Endothelial cell of umbilical vein (primary cell): ENCODE data around the gene MISP3. TPM values are rescaled to one million over a fixed set of nuclear protein-coding genes. Genes with fewer than 3 reads are reported as not detected.
"Not testable (repeated sequence)": the region's sequence is repeated elsewhere in the genome, so short reads cannot be mapped to it uniquely, and the experiment has no call there.

Source experiments
- BruUV-seq: library from RNA; stranded (reverse); fragments of 400-500 nt; replicated peaks from 2 replicates; lab custom pipeline; 2021; lab: Mats Ljungman, UMichigan
- CTCF ChIA-PET: fragments of 300-600, 350-600 bp; sonication (Branson Sonifier 250); formaldehyde crosslinking; loops from one replicate; lab custom pipeline; 2021; ENCODE audit warnings: antibody characterized with exemption, inconsistent platforms; lab: Charles Lee
- POLR2A ChIA-PET: fragments of 300-600, 350-600 bp; sonication (Branson Sonifier 250); formaldehyde crosslinking; loops from one replicate; lab custom pipeline; 2021; ENCODE audit warnings: antibody characterized with exemption, inconsistent platforms; lab: Charles Lee
- DNase-seq: peaks from one replicate; pipeline ENCODE4 v3.0.0-alpha.2; 2011; ENCODE audit warnings: low read depth, low spot score
- FAIRE-seq: peaks from 2 replicates; lab custom pipeline; 2011; peaks lifted over from hg19 to GRCh38; lab: Jason Lieb, UNC
- H2AFZ ChIP-seq: 2 replicates; pipeline ENCODE4 v1.6.0; 2012; ENCODE audit warnings: low read depth, low read length, control low read depth, inconsistent platforms
- H3K27ac ChIP-seq: 2 replicates; pipeline ENCODE4 v1.5.1; 2011; ENCODE audit warnings: low read depth, mild to moderate bottlenecking, control low read depth, low read length, moderate library complexity; ENCODE audit not compliant: insufficient read depth
- H3K27me3 ChIP-seq, 2 experiments: 2 replicates each; pipeline versions ENCODE4 v1.6.0 to v1.6.1; 2011; ENCODE audit warnings: low read length in 2 of 2, mixed read lengths in 1 of 2; ENCODE audit not compliant: control insufficient read depth in 2 of 2, insufficient read depth in 2 of 2
- H3K36me3 ChIP-seq, 2 experiments: 2 replicates in 1 of 2; 3 replicates in 1 of 2; pipeline ENCODE4 v1.5.1; 2011; ENCODE audit warnings: low read length in 2 of 2, mild to moderate bottlenecking in 1 of 2, moderate library complexity in 1 of 2; ENCODE audit not compliant: control insufficient read depth in 2 of 2, insufficient read depth in 2 of 2; ENCODE audit errors: extremely low read depth in 1 of 2
- H3K4me1 ChIP-seq: 3 replicates; pipeline ENCODE4 v1.5.1; 2011; ENCODE audit warnings: mild to moderate bottlenecking, low read length; ENCODE audit not compliant: control insufficient read depth, insufficient read depth; ENCODE audit errors: extremely low read depth
- H3K4me2 ChIP-seq: 2 replicates; pipeline ENCODE4 v1.6.1; 2011; ENCODE audit warnings: low read length, control low read depth, mixed read lengths; ENCODE audit not compliant: insufficient read depth
- H3K4me3 ChIP-seq, 3 experiments: fragments of 200-600 bp in 1 of 3; sonication (generic), shearing (Covaris generic) in 1 of 3; replicated peaks in 1 of 3; 2 replicates each; pipeline ENCODE4 v1.5.1; 2011 to 2016; ENCODE audit warnings: control low read depth in 3 of 3, low read length in 3 of 3, mild to moderate bottlenecking in 2 of 3, inconsistent platforms in 1 of 3, low read depth in 1 of 3, moderate library complexity in 1 of 3; ENCODE audit not compliant: insufficient read depth in 1 of 3
- H3K79me2 ChIP-seq: 2 replicates; pipeline ENCODE4 v1.6.0; 2012; ENCODE audit warnings: low read length, inconsistent platforms; ENCODE audit not compliant: control insufficient read depth, insufficient read depth
- H3K9ac ChIP-seq: replicated peaks from 2 replicates; pipeline ENCODE3; 2011; ENCODE audit warnings: low read length, control low read depth; ENCODE audit not compliant: insufficient read depth; ENCODE audit errors: extremely low read depth
- H3K9me1 ChIP-seq: replicated peaks from 3 replicates; pipeline ENCODE4 v1.6.0; 2011; ENCODE audit warnings: mild to moderate bottlenecking, low read length; ENCODE audit not compliant: control insufficient read depth, insufficient read depth; ENCODE audit errors: extremely low read depth
- H3K9me3 ChIP-seq: replicated peaks from 2 replicates; pipeline ENCODE4 v1.5.1; 2012; ENCODE audit warnings: low read length, inconsistent platforms; ENCODE audit not compliant: control insufficient read depth, insufficient read depth
- H4K20me1 ChIP-seq: replicated peaks from 2 replicates; pipeline ENCODE3; 2011; ENCODE audit warnings: mild to moderate bottlenecking, low read length; ENCODE audit not compliant: control insufficient read depth, insufficient read depth; ENCODE audit errors: extremely low read depth
- CTCF ChIP-seq, 2 donors: IDR thresholded peaks; 1 replicate in 1 of 2; 2 replicates in 1 of 2; pipeline ENCODE4 v1.5.1; 2011; ENCODE audit warnings: low read length in 2 of 2, mild to moderate bottlenecking in 2 of 2, moderate library complexity in 2 of 2, control low read depth in 1 of 2, inconsistent platforms in 1 of 2, low read depth in 1 of 2; ENCODE audit not compliant: insufficient read depth in 1 of 2; ENCODE audit errors: extremely low read depth in 1 of 2
- EZH2 ChIP-seq: IDR thresholded peaks from 2 replicates; pipeline ENCODE4 v1.6.1; 2012; ENCODE audit warnings: borderline replicate concordance, low read depth, mild to moderate bottlenecking, moderate library complexity, low read length, inconsistent platforms; ENCODE audit not compliant: severe bottlenecking
- FOS ChIP-seq: IDR thresholded peaks from 2 replicates; pipeline ENCODE4 v1.6.1; 2011; ENCODE audit warnings: mild to moderate bottlenecking, low read length, moderate library complexity, borderline replicate concordance; ENCODE audit not compliant: insufficient read depth
- GATA2 ChIP-seq: IDR thresholded peaks from 2 replicates; pipeline ENCODE4 v1.7.0; 2011; ENCODE audit warnings: low read depth, mild to moderate bottlenecking, moderate library complexity, mixed read lengths, low read length; ENCODE audit not compliant: insufficient read length, insufficient read depth
- JUN ChIP-seq: IDR thresholded peaks from 2 replicates; pipeline ENCODE4 v1.6.1; 2011; ENCODE audit warnings: borderline replicate concordance, low read depth; ENCODE audit not compliant: insufficient read length, insufficient read depth
- MAX ChIP-seq: IDR thresholded peaks from 2 replicates; pipeline ENCODE4 v1.6.1; 2011; ENCODE audit not compliant: insufficient read depth, insufficient read length
- MYC ChIP-seq: IDR thresholded peaks from one replicate; pipeline ENCODE4 v1.6.1; 2011; ENCODE audit warnings: mild to moderate bottlenecking, low read depth, low read length
- POLR2A ChIP-seq: IDR thresholded peaks from 2 replicates; pipeline ENCODE4 v1.6.1; 2012; ENCODE audit warnings: low read depth, mild to moderate bottlenecking, control low read depth, low read length
- POLR2AphosphoS5 ChIP-seq: IDR thresholded peaks from 2 replicates; pipeline ENCODE4 v1.6.1; 2012; ENCODE audit warnings: low read depth, mild to moderate bottlenecking, control low read depth, low read length, moderate library complexity; ENCODE audit not compliant: insufficient read depth
- dilution Hi-C: fragments of 300-500 bp; cut with MboI; formaldehyde crosslinking; loops from one replicate; pipeline ENCODE4 v1.15.0; 2019; ENCODE audit warnings: low sequenced_read_pairs; ENCODE audit not compliant: extremely low pct_ligation_motif_present
- intact Hi-C: fragments of 100-400 bp; cut with micrococcal nuclease; formaldehyde crosslinking; loops from one replicate; pipeline ENCODE4 v1.10.0; 2022
- polyA plus RNA-seq, 4 experiments: library from polyadenylated mRNA; depleted of rRNA in 3 of 4; stranded (reverse) in 3 of 4; unstranded in 1 of 4; fragments of >200 nt; gene quantifications; 2 replicates each; pipeline versions ENCODE4 v1.2.1 to v1.2.3, GENCODE V29; 2011 to 2012; ENCODE audit warnings: missing spikeins in 1 of 4
- total RNA-seq: library from RNA; stranded (reverse); gene quantifications from 2 replicates; pipeline ENCODE4 v1.2.3, GENCODE V29; 2021

The MISP3 gene
- total and polyA plus RNA-seq, 2 donors (not counting 3 experiments of a cell fraction or from before 2014, with no cell fraction given) = 0.26 to 0.31 TPM

- H4K20me1 ChIP-seq, H3K9ac ChIP-seq, H3K9me3 ChIP-seq, H3K9me1 ChIP-seq, H3K4me2 ChIP-seq, H3K27me3 ChIP-seq, FAIRE-seq, H3K4me1 ChIP-seq, DNase-seq, H3K4me3 ChIP-seq, POLR2A ChIA-PET, H3K79me2 ChIP-seq, H3K27ac ChIP-seq, BruUV-seq, H2AFZ ChIP-seq, dilution Hi-C loops, H3K36me3 ChIP-seq, intact Hi-C loops: not testable (repeated sequence)
- CTCF ChIA-PET = interaction anchor here (0.7 to 2.7 kb wide), 5 partner anchors 13 to 37 kb away, joined by 3 to 9 read pairs (median 3); partner anchors contain the start of gene MISP3
Observed at GRCh38 chr19:14035159-14035558, 37.4 kb upstream of the MISP3 start.

- dilution Hi-C loops (no loop called here), intact Hi-C loops (no loop called here)
- CTCF ChIA-PET = interaction anchor here (1.1 to 2.9 kb wide), 4 partner anchors 13 to 36 kb away, joined by 3 to 10 read pairs (median 6); partner anchors contain the start of gene MISP3
- DNase-seq (no peak), FAIRE-seq (no peak)
- Histone ChIP-seq H4K20me1 (no peaks in the 10 kb centered on the region), H3K9me1 (no peaks in the 10 kb centered on the region), H3K9ac (no peak overlapping the region), H3K27me3 (peaks cover 0 to 2% of the 10 kb centered on the region in 2 experiments), H3K79me2 (no peaks in the 10 kb centered on the region), H3K4me2 (no peak overlapping the region), H3K4me3 (no peak overlapping the region), H3K27ac (no peak overlapping the region), H3K4me1 (peaks cover 6% of the 10 kb centered on the region), H3K9me3 (no peaks in the 10 kb centered on the region), H2AFZ (no peak overlapping the region), H3K36me3 (no peaks in the 10 kb centered on the region)
- BruUV-seq = no TSS peak
- POLR2A ChIA-PET = no interaction called here
- TF ChIP-seq POLR2A (no peak), MYC (no peak), POLR2AphosphoS5 (no peak), MAX (no peak), EZH2 (no peak), GATA2 (no peak), FOS (no peak), JUN (no peak), CTCF (IDR thresholded peaks at IDR 0.05; ENCODE audit: extremely low read depth in 1 of 2, insufficient read depth in 1 of 2, low read depth in 1 of 2, low read length in 2 of 2) (no peak)
Observed at GRCh38 chr19:14035706-14036105, 36.9 kb upstream of the MISP3 start.
